ENCODE results near the gene RING1. TPM values are rescaled to one million over a fixed set of nuclear protein-coding genes. Genes with fewer than 3 reads are reported as not detected.
A peak's percentile ranks its signal among the peaks of the same experiment; 100 is the strongest.

RING1 gene
- total RNA-seq, 1 donor from 2014 or later = 61.2 TPM

GRCh38 chr6:33178755-33179475, 29.4 kb upstream of the RING1 start:
- Mint-ChIP-seq H3K4me3 (no peak overlapping the region), H3K4me1 (peaks cover 5% of the 10 kb centered on the region), H3K27me3 (ENCODE audit: low read depth) (no peaks in the 10 kb centered on the region), H3K27ac (ENCODE audit: unreplicated experiment) (no peak overlapping the region), H3K9me3 (peaks cover 4% of the 10 kb centered on the region), H3K36me3 (ENCODE audit: low read depth) (no peaks in the 10 kb centered on the region)
- no peak for TF ChIP-seq CTCF (conservative IDR thresholded peaks at IDR 0.05)
- no peak for DNase-seq (ENCODE audit: low read depth, low spot score)

- peaks cover 3% of the 10 kb centered on the region for H3K27me3 Mint-ChIP-seq (ENCODE audit: low read depth)
These were observed 27.2 kb upstream of the RING1 start for GRCh38 chr6:33181141-33181540.

GRCh38 chr6:33183071-33183683, 25.1 kb upstream of the RING1 start:
- Mint-ChIP-seq H3K4me3 (no peak overlapping the region), H3K27me3 (ENCODE audit: low read depth) (peaks cover 16% of the 10 kb centered on the region), H3K27ac (ENCODE audit: unreplicated experiment) (peak overlapping the region; percentile 51), H3K36me3 (ENCODE audit: low read depth) (peaks cover 2% of the 10 kb centered on the region), H3K4me1 (peaks cover 5% of the 10 kb centered on the region), H3K9me3 (peaks cover 7% of the 10 kb centered on the region)
- TF ChIP-seq CTCF (conservative IDR thresholded peaks at IDR 0.05) = no peak
- DNase-seq (ENCODE audit: low read depth, low spot score) = no peak

More at GRCh38 chr6:33181141-33181540, 27.2 kb upstream of the RING1 start:
- Mint-ChIP-seq H3K4me3 (no peak overlapping the region), H3K4me1 (peaks cover 5% of the 10 kb centered on the region), H3K9me3 (peaks cover 7% of the 10 kb centered on the region), H3K36me3 (ENCODE audit: low read depth) (peaks cover 2% of the 10 kb centered on the region), H3K27ac (ENCODE audit: unreplicated experiment) (no peak overlapping the region)
- DNase-seq (ENCODE audit: low read depth, low spot score) = no peak
- no peak for TF ChIP-seq CTCF (conservative IDR thresholded peaks at IDR 0.05)

GRCh38 chr6:33185190-33185589, 23.1 kb upstream of the RING1 start:
- DNase-seq (ENCODE audit: low read depth, low spot score) = no peak
- Mint-ChIP-seq H3K27me3 (ENCODE audit: low read depth) (peaks cover 24% of the 10 kb centered on the region), H3K4me3 (no peak overlapping the region), H3K36me3 (ENCODE audit: low read depth) (peaks cover 2% of the 10 kb centered on the region), H3K27ac (ENCODE audit: unreplicated experiment) (no peak overlapping the region), H3K4me1 (peaks cover 9% of the 10 kb centered on the region), H3K9me3 (peaks cover 7% of the 10 kb centered on the region)
- TF ChIP-seq CTCF (conservative IDR thresholded peaks at IDR 0.05) = no peak

- Mint-ChIP-seq H3K9me3 (peaks cover 7% of the 10 kb centered on the region), H3K4me3 (no peak overlapping the region), H3K4me1 (peaks cover 15% of the 10 kb centered on the region), H3K27me3 (ENCODE audit: low read depth) (peaks cover 28% of the 10 kb centered on the region), H3K27ac (ENCODE audit: unreplicated experiment) (no peak overlapping the region), H3K36me3 (ENCODE audit: low read depth) (peaks cover 2% of the 10 kb centered on the region)
- no peak for DNase-seq (ENCODE audit: low read depth, low spot score)
- TF ChIP-seq CTCF (conservative IDR thresholded peaks at IDR 0.05) = no peak
These were observed 22.6 kb upstream of the RING1 start for GRCh38 chr6:33185654-33186187.
